ENCODE results near the gene RNASE8. TPM values are rescaled to one million over a fixed set of nuclear protein-coding genes. Genes with fewer than 3 reads are reported as not detected.
A peak's percentile ranks its signal among the peaks of the same experiment; 100 is the strongest.
"Not testable (repeated sequence)": the region's sequence is repeated elsewhere in the genome, so short reads cannot be mapped to it uniquely, and the experiment has no call there.

Gene RNASE8, protein sequence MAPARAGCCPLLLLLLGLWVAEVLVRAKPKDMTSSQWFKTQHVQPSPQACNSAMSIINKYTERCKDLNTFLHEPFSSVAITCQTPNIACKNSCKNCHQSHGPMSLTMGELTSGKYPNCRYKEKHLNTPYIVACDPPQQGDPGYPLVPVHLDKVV
- not detected for polyA plus RNA-seq

GRCh38 chr14:21057803-21058675, at the start of gene RNASE8:
RNASE8 (plus strand) TSS chr14:21057822; CDS start chr14:21057893, 71 bp downstream.
- Mint-ChIP-seq H3K36me3 (no peaks in the 10 kb centered on the region), H3K9me3 (no peaks in the 10 kb centered on the region), H3K4me3 (no peak within 1 kb of the TSS), H3K27me3 (ENCODE audit: low read depth in 3 of 3) (peaks cover under 1 to 10% (median 9%) of the 10 kb centered on the region in 3 donors), H3K27ac (no peak within 1 kb of the TSS), H3K4me1 (no peaks in the 10 kb centered on the region)
- no peak for DNase-seq

- not testable (repeated sequence) for H3K36me3 Mint-ChIP-seq; H3K27me3 Mint-ChIP-seq (ENCODE audit: low read depth in 3 of 3); H3K4me1 Mint-ChIP-seq; DNase-seq; H3K9me3 Mint-ChIP-seq; H3K4me3 Mint-ChIP-seq; H3K27ac Mint-ChIP-seq
Observed at GRCh38 chr14:21009721-21010120, 47.9 kb upstream of the RNASE8 start.

DNA sequence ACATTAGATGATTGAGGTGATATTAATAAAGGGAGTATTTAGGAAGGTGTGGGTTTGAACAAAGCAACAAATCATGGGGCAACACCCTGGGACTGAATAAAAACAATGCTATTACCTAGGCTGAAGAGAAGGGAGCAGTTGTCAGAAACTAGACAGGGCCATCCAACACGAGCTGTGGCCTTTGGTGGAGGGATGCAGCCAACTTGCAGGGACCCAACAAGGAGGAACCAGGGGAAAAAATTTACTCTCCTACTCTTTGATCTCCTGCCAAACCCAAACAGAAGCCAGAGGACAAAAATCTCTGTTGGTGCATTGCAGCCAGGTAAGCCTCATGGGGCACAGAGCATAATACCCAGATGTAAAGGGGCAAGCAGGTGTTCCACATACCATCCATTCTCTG, 46.5 kb upstream of the RNASE8 start:
- Mint-ChIP-seq H3K4me3 (no peak overlapping the region), H3K27ac (no peak overlapping the region), H3K9me3 (no peaks in the 10 kb centered on the region), H3K27me3 (ENCODE audit: low read depth in 3 of 3) (peaks cover 0 to 4% (median 1%) of the 10 kb centered on the region in 3 donors), H3K36me3 (no peaks in the 10 kb centered on the region), H3K4me1 (no peaks in the 10 kb centered on the region)
- DNase-seq = no peak

DNA sequence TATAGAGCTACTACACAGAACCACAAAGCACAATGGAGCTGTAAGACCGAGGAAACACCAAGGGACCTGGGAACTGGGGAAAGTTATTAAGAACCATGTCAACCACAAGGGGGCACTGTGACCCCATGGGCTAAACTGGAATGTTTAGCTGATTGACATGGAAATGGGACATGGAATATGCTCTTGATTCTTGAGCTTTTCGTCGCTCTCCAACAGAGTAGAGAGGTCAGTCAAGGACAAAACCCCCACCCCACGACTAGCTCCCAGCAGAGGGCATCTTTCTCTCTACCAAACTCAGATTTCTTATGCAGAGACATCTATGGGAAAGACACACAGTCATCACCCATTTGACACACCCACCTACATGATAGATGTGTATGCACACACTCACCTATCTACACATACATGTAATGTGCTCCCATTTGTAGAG, 42.8 kb upstream of the RNASE8 start:
- Mint-ChIP-seq H3K4me1 (no peaks in the 10 kb centered on the region), H3K27me3 (ENCODE audit: low read depth in 3 of 3) (peaks cover 1 to 8% (median 3%) of the 10 kb centered on the region in 3 donors), H3K27ac (no peak overlapping the region), H3K9me3 (no peaks in the 10 kb centered on the region), H3K4me3 (no peak overlapping the region), H3K36me3 (peaks cover 4 to 7% (median 5%) of the 10 kb centered on the region in 3 donors)
- DNase-seq = peak; percentile 65 to 73 (median 71)

- H3K4me1 Mint-ChIP-seq = no peaks in the 10 kb centered on the region
- no peak overlapping the region for H3K27ac Mint-ChIP-seq
- peaks cover 4 to 7% (median 5%) of the 10 kb centered on the region in 3 donors for H3K36me3 Mint-ChIP-seq
- H3K4me3 Mint-ChIP-seq = no peak overlapping the region
- DNase-seq = no peak
- no peaks in the 10 kb centered on the region for H3K9me3 Mint-ChIP-seq
- peaks cover 1 to 8% (median 3%) of the 10 kb centered on the region in 3 donors for H3K27me3 Mint-ChIP-seq (ENCODE audit: low read depth in 3 of 3)
Observed at GRCh38 chr14:21015312-21015711, 42.3 kb upstream of the RNASE8 start.

GRCh38 chr14:21016413-21017190, 41.0 kb upstream of the RNASE8 start:
- Mint-ChIP-seq H3K4me3 (no peak overlapping the region), H3K27ac (no peak overlapping the region), H3K27me3 (ENCODE audit: low read depth in 3 of 3) (peaks cover 1 to 8% (median 3%) of the 10 kb centered on the region in 3 donors), H3K4me1 (no peaks in the 10 kb centered on the region), H3K36me3 (peaks cover 7 to 9% (median 7%) of the 10 kb centered on the region in 3 donors), H3K9me3 (no peaks in the 10 kb centered on the region)
- no peak for DNase-seq

DNA sequence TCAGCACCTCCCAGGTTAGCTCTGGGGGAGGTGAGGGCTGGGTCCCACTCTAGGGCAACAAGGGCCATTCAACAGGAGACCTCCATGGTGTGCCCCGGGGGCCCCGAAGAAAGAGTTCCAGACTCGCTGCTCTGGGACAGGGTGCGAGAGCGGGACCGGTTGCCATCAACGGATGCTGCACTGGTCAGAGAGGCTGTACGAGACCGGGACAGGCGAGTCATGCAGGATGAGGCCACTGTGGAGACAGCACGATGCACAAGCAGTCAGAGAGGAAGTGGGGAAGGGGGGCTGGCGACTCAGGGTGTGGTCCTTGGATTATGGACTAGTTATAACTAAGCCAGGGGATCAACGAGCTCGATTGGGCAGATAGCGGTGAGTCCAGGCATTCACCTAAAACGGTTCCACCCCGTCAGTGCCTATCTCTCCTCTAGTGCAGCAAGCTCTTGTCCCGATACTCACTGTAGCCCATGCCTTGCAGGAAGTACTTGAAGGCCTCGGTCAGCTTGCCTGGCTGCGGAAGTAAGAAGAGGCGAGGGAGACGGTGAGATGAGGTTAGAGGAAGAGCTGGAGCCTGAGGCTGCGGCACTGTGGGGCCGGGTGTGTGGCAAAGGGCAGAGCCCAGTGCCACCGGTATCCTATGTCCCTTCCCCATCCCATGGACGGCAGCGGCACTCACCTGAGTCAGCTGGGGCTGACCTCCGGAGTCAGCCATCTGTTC, 39.9 kb upstream of the RNASE8 start:
- H3K9me3 Mint-ChIP-seq = no peaks in the 10 kb centered on the region
- no peak overlapping the region for H3K4me3 Mint-ChIP-seq
- H3K4me1 Mint-ChIP-seq = peaks cover 0 to 2% of the 10 kb centered on the region in 2 donors
- peaks cover 4 to 9% (median 5%) of the 10 kb centered on the region in 3 donors for H3K27me3 Mint-ChIP-seq (ENCODE audit: low read depth in 3 of 3)
- peaks cover 7 to 14% (median 8%) of the 10 kb centered on the region in 3 donors for H3K36me3 Mint-ChIP-seq
- no peak for DNase-seq
- H3K27ac Mint-ChIP-seq = no peak overlapping the region

DNA sequence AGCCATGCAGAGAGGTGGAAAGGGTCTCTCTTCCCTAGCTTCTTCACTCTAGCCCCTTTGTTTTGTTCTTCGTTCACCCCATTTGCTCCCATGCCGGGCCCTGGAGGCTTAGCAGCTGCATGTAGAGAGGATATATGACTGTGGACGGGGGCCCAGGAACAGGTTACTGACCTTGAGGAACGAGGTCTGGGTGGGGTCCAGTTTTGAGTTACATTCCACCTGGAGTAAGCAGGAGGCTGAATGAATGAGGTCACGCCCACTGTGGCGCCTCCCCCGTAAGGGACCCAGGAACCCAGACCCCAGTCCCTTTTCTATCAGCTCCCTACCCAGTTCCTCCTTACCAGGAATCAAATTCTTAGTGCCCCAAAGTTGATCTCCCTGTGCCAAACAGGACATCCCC, 39.3 kb upstream of the RNASE8 start:
- peaks cover 6 to 9% (median 6%) of the 10 kb centered on the region in 3 donors for H3K27me3 Mint-ChIP-seq (ENCODE audit: low read depth in 3 of 3)
- H3K4me1 Mint-ChIP-seq = peaks cover 3 to 8% of the 10 kb centered on the region in 2 donors

GRCh38 chr14:21018781-21019180, 38.8 kb upstream of the RNASE8 start:
- no peak overlapping the region for H3K27ac Mint-ChIP-seq
- H3K36me3 Mint-ChIP-seq = peaks cover 7 to 18% (median 8%) of the 10 kb centered on the region in 3 donors
- H3K4me3 Mint-ChIP-seq = no peak overlapping the region
- peaks cover 6 to 9% (median 8%) of the 10 kb centered on the region in 3 donors for H3K27me3 Mint-ChIP-seq (ENCODE audit: low read depth in 3 of 3)
- peaks cover 5 to 11% of the 10 kb centered on the region in 2 donors for H3K4me1 Mint-ChIP-seq
- DNase-seq = no peak
- no peaks in the 10 kb centered on the region for H3K9me3 Mint-ChIP-seq

More for the DNA sequence above, 39.3 kb upstream of the RNASE8 start:
- H3K36me3 Mint-ChIP-seq = peaks cover 7 to 18% (median 8%) of the 10 kb centered on the region in 3 donors
- DNase-seq = no peak
- no peaks in the 10 kb centered on the region for H3K9me3 Mint-ChIP-seq
- no peak overlapping the region for H3K4me3 Mint-ChIP-seq
- no peak overlapping the region for H3K27ac Mint-ChIP-seq

DNA sequence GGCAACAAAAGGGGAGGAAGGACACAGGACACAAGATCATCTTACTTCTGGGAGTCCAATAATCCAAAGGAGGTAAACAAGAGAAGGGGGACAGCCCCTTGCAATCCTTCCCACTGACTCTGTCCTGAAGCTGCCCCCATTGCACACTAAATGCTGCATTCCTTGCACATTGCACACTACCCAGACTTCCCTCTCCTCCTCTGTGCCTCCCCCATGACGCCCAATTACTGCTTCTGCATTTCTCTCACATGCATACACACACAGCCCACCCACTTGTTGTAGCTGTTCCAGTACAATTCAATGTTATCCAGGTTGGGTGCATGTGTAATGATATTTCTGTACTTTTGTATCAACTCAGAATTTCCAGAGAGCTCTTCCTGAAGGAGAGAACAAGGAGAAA, 38.3 kb upstream of the RNASE8 start:
- H3K27ac Mint-ChIP-seq = no peak overlapping the region
- no peaks in the 10 kb centered on the region for H3K9me3 Mint-ChIP-seq
- H3K36me3 Mint-ChIP-seq = peaks cover 7 to 18% (median 8%) of the 10 kb centered on the region in 3 donors
- H3K4me1 Mint-ChIP-seq = peaks cover 11 to 17% of the 10 kb centered on the region in 2 donors
- no peak for DNase-seq
- no peak overlapping the region for H3K4me3 Mint-ChIP-seq
- peaks cover 8 to 9% (median 9%) of the 10 kb centered on the region in 3 donors for H3K27me3 Mint-ChIP-seq (ENCODE audit: low read depth in 3 of 3)

DNA sequence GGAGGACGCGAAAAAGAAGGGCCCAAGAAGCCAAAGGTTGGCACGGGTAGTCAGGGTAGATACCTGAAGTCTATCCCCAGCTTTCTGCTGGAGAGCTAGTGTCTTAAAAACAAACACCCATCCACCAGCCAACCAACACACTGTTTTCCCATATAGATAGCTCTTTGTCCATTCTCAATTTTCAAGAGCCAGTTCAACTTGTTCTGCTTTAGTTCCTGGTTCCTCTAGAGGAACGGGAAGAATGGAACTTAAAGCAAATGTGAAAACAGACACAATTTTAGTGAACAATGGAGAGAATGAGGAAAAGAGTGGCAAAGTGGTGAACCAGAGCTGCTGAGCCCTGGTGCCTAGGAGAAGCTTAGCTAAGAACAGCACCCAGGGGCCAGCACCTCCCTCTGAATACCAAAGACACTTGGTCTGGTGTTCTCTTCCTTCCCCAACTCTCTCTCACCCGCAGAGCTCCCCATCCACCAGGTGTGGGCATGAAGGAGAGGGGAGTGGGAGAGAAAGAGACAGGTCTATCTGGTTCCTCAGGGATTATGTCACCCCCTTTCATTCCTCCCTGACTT, 36.6 kb upstream of the RNASE8 start:
- H3K9me3 Mint-ChIP-seq = no peaks in the 10 kb centered on the region
- no peak overlapping the region for H3K4me3 Mint-ChIP-seq
- H3K27ac Mint-ChIP-seq = no peak overlapping the region
- H3K27me3 Mint-ChIP-seq (ENCODE audit: low read depth in 3 of 3) = peaks cover 7 to 11% (median 8%) of the 10 kb centered on the region in 3 donors
- peaks cover 11 to 20% of the 10 kb centered on the region in 2 donors for H3K4me1 Mint-ChIP-seq
- no peak for DNase-seq
- peaks cover 7 to 18% (median 8%) of the 10 kb centered on the region in 3 donors for H3K36me3 Mint-ChIP-seq

GRCh38 chr14:21022686-21023085, 34.9 kb upstream of the RNASE8 start:
- peaks cover 5 to 18% (median 7%) of the 10 kb centered on the region in 3 donors for H3K36me3 Mint-ChIP-seq
- H3K4me3 Mint-ChIP-seq = peak overlapping the region; percentile 13 to 60 (median 53)
- H3K27me3 Mint-ChIP-seq (ENCODE audit: low read depth in 3 of 3) = peaks cover 6 to 11% (median 6%) of the 10 kb centered on the region in 3 donors
- no peaks in the 10 kb centered on the region for H3K9me3 Mint-ChIP-seq
- DNase-seq = no peak
- H3K4me1 Mint-ChIP-seq = peaks cover 11 to 20% of the 10 kb centered on the region in 2 donors
- peak overlapping the region in 1 of 6 donors; percentile 29 for H3K27ac Mint-ChIP-seq

DNA sequence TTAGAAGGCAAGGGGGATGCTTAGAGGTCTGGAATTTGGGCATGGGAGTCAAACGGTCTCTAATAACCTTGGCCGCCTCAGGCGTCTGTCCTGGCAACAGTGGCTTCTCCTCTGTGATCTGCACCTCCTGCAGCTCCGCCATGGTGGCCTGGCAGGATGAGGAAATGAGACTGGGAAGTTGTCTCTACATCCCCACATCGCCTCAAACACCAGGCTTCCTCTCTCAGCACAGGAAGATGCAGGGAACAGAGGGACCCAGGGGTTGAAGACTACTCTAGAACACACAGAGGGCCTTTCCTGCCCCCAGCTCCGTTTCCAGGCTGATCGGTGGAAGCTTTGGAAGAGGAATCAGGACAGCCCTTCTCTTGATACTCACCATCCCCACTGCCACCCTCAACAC, 34.4 kb upstream of the RNASE8 start:
- peaks cover 6 to 11% (median 6%) of the 10 kb centered on the region in 3 donors for H3K27me3 Mint-ChIP-seq (ENCODE audit: low read depth in 3 of 3)
- DNase-seq = no peak
- peak overlapping the region in 1 of 6 donors; percentile 29 for H3K27ac Mint-ChIP-seq
- H3K9me3 Mint-ChIP-seq = no peaks in the 10 kb centered on the region
- peak overlapping the region; percentile 13 to 89 (median 83) for H3K4me3 Mint-ChIP-seq
- H3K4me1 Mint-ChIP-seq = peaks cover 11 to 20% of the 10 kb centered on the region in 2 donors
- peaks cover 4 to 18% (median 7%) of the 10 kb centered on the region in 3 donors for H3K36me3 Mint-ChIP-seq
